ENCODE measurements around the gene GOLGA6L25. TPM values are rescaled to one million over a fixed set of nuclear protein-coding genes. Genes with fewer than 3 reads are reported as not detected.
"Not testable (repeated sequence)": the region's sequence is repeated elsewhere in the genome, so short reads cannot be mapped to it uniquely, and the experiment has no call there.

GOLGA6L25 gene, protein sequence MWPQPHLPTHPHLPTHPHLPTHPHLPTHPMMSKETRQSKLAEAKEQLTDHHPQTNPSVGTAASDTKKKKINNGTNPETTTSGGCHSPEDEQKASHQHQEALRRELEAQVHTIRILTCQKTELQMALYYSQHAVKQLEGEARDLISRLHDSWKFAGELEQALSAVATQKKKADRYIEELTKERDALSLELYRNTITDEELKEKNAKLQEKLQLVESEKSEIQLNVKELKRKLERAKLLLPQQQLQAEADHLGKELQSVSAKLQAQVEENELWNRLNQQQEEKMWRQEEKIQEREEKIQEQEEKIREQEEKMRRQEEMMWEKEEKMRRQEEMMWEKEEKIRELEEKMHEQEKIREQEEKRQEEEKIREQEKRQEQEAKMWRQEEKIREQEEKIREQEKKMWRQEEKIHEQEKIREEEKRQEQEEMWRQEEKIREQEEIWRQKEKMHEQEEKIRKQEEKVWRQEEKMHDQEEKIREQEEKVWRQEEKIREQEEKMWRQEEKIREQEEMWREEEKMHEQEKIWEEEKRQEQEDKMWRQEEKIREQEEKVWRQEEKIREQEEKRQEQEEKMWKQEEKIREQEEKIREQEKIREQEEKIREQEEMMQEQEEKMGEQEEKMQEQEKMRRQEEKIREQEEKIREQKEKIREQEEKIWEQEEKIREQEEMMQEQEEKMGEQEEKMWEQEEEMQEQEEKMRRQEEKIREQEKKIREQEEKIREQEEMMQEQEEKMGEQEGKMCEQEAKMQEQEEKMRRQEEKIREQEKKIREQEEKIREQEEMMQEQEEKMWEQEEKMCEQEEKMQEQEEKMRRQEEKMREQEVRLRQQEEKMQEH
- total RNA-seq: not detected in 2 replicates

DNA sequence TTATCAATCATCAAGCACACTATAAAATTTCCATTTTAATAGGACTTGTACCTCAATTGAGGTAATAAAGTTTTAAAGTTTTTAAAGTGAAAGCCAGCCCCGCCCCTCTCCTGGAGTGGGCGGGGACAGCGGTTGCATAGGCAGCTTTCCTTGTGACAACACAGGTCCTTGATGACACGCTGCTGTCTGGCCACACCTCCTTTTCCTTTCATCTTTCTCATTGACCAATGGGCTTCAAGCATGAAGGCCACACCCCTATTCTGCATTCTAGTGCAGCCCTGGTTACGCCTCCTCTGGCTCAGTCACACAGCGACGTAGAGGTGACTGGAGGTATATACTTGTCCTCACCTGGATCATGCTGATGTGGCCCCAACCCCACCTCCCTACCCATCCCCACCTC, at the start of gene GOLGA6L25:
Gene GOLGA6L25, plus strand, starts transcription at position 301 of the 400 bp plus-strand sequence. Its CDS starts 61 bp downstream, at position 362.
- not testable (repeated sequence) for DNase-seq (ENCODE audit: low read depth, low spot score)

DNA sequence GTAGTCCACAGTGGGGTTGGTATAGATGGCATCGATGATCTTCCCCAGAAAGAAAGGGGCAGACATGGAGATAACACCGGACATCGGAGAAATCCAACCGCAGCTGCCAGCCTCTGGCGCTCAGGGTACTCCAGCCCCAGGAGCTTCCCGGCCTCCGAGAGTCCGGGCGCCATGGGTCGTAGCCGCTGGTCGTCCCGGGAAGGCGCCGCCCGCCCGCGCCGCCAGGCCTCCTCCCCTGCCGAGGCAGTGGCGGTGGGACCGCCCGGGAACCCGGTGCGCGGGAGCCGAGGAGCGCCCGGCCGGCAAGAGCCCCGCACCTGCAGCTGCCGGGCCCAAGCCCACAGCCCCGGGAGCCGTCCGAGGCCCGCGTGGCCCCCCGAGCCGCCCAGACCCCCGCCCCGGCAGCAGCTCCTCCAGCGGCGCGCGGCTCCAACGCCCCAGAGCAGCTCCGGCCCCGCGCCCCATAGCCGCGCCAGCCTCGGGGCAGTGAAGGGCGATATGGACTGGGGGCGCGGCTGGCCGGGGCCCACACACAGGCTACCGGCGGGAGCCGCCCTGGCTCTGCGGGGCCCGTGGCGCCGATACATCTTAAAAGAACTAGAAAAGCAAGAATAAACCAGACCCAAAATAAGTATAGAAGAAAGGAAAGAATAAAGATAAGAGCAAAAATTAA, 45.0 kb upstream of the GOLGA6L25 start:
- DNase-seq (ENCODE audit: low read depth, low spot score): not testable (repeated sequence)

DNA sequence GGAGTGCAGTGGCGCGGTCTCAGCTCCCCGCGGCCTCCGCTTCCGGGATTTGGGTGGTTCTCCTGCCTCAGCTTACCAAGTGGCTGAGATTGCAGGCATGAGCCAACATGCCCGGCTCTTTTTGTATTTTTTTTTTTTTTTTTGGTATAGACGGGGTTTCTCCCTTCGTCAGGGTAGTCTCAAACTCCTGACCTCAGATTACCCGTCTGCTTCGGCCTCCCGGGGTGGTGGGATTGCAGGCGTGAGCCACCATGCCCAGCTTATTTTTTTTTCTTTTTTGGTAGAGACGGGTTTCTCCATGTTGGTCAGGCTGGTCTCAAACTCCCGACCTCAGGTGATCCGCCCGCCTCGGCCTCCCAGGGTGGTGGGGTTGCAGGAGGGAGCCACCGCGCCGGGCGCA, 39.2 kb upstream of the GOLGA6L25 start:
- DNase-seq (ENCODE audit: low read depth, low spot score): not testable (repeated sequence)

DNA sequence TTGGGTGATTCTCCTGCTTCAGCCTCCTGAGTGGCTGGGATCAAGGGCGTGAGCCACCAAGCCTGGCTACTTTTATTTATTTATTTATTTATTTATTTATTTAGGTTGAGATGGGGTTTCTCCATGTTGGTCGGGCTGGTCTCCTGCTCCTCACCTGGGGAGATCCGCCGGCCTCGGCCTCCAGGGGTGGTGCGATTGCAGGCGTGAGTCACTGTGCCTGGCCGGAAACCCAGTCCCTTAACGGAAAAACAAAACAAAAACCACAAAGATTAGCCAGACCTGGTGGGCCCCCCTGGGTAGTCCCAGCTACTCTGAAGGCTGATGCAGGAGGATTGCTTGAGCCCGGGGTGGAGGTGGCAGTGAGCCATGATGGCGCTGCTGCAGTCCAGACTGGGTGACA, 38.2 kb upstream of the GOLGA6L25 start:
- not testable (repeated sequence) for DNase-seq (ENCODE audit: low read depth, low spot score)

DNA sequence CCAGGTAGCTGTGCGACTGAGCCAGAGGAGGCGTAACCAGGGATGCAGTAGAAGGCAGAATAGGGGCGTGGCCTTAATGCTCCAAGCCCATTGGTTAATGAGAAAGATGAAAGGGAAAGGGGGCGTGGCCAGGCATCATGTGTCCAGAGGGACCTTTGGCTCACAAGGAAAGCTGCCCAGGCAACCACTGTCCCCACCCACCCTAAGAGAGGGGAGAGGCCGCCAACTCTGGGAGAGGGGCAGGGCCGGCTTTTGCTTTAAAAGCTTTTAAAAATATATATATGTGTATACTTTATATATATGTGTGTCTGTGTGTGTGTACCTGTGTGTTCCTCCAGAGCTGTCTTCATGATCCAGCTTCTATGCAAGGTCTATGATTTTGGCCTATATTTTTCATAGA, 20.4 kb upstream of the GOLGA6L25 start, which contains the start of gene GOLGA8G:
Gene GOLGA8G, minus strand, starts transcription at position 18 of the 400 bp plus-strand sequence. CDS start 62 bp downstream, outside the sequence.
- DNase-seq (ENCODE audit: low read depth, low spot score): not testable (repeated sequence)

DNA sequence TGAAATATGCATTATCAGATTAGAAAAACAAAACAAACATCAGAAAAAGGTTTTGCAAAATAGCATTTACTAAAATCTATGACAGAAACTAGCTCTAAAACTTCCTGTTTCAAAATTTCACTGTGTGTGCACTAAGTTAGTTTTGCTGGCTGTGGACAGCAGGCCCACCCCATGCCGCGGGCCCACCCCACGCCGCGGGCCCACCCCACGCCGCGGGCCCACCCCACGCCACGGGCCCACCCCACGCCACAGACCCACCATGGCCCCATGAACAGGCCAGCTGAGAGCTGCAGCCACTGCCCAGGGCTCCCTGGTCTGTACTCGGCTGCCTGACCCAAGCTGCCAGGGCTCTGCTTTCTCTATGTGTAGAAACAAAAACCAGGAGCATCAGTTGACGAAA, 20.0 kb downstream of the GOLGA6L25 start:
- DNase-seq (ENCODE audit: low read depth, low spot score): not testable (repeated sequence)

DNA sequence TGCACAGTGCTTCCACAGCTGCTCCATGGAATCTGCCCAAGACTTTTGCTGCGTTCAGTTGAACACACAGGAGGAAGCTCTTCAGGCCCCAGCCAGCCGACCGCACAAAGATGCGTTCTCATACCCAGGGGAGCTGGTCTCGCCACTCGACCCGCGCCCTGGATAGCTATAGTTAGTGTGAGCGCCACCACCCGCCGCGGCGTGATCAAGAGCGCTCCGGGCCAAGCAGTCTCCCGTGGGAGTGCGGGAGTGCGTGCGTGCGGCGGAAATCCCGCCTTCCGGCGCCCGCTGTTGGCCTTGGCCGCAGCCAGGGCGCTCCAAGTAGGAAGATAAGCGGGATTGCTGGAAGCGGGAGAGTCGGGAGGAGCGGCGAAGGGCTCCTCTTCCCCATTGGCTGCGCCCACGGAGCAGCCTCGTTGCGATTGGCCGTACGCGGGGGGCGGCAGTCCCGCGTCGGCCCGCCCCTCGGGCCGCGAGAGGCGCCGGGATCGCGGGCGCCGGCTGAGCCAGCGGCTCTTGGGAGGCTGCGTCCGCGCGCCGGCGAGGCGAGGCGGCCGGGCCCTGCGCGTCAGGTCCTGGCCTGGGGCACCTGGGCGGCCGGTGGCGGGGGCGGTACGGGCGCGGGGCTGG, 35.7 kb downstream of the GOLGA6L25 start:
- not testable (repeated sequence) for DNase-seq (ENCODE audit: low read depth, low spot score)

DNA sequence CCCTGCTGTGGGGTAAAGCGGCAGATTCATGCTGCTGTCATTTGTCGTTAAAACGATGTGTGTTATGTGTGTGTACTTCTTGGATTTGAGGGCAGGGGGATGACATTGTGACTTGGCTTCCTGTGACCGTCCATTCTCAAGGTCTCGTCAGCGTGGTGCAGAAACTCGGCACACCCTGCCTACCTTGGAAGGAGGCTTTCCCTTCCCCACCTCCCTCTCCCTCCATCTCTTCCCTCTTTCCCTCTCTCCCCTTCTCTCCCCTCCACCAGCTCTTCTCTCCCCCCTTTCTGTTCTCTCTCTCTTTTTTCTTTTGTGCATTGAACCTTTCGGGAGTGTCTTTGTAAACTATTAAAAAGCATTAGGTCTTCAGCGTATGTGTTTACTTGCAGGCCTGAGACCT, 36.4 kb downstream of the GOLGA6L25 start:
- not testable (repeated sequence) for DNase-seq (ENCODE audit: low read depth, low spot score)

DNA sequence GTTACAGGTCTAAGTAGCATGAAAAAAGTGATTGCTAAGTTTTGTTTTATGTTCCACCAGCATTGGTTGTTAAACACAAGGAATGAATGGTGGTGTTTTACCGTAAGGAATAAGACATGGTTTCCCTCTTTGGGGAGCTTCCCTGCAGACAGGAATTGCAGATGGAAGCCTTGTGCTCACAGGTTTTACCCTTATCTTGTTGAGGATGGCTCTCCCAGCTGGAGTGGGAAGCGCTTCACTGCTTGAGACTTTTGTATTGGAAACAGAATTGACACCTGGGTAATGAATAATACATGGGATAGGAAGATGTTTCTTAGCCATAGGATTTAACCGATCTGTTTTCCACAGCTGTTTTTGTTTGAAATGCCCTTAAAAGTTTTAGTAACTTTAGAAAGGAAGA, 39.0 kb downstream of the GOLGA6L25 start:
- not testable (repeated sequence) for DNase-seq (ENCODE audit: low read depth, low spot score)

DNA sequence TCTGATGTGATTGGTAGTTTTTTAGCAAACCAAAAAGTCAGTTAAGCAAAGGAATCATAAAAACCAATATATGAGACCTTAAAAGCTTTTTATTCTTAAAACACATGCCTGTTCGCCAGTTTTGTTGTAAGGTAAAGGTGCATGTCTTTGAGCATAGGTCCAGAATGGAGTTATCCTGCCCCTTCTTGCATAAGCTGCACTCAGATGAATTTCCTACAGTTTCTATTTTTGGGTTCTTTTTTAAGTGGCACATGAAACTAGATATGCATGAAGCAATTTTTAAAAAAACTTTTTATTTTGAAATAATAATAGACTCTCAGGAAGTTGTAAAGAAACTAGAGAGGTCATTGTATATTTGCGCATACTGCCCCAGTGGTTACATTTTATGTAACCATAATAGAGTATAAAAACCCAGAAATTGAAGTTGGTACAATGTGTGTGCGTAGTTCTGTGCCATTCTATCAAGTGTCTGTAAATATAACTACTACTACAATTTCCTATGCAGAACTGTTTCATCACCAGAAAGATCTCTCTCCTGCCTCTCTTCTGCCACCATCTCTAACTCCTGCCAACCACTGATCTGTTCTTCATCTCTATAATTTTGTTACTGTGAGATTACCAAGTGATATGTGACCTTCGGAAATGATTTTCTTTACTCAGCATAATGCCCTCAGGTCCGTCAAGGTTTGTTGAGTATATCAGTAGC, 40.2 kb downstream of the GOLGA6L25 start:
- DNase-seq (ENCODE audit: low read depth, low spot score): not testable (repeated sequence)

DNA sequence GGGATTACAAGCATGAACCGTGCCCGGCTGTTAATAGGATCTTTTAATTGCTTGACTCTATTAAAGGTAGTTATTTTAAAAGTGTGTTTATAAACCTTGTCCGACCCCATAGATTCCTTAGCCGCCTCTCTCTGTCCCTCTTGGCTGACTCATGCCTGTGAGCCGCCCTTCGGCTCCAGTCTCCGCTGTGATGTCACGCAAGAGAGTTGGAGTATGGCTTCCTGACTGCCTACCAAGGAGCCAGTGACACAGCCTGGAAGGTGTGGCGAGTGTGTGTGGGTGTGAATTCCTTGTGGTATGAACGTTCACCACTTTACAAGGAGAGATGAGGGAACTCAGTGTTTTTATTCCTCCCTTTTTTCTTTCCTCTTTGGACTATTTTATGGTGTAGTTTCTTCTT, 44.1 kb downstream of the GOLGA6L25 start:
- not testable (repeated sequence) for DNase-seq (ENCODE audit: low read depth, low spot score)

DNA sequence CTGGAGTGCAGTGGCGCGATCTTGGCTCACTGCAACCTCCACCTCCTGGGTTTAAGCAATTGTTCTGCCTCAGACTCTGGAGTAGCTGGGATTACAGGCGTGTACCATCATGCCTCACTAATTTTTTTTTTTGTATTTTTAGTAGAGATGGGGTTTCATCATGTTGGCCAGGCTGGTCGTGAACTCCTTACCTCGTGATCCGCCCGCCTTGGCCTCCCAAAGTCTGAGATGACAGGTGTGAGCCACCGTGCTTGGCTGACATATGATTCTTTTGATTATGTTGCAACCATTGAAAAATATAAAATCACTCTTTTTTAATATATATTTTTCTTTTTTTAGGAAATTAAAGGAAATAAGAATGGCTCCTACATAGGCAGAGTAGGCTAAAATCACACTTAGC, 44.8 kb downstream of the GOLGA6L25 start:
- DNase-seq (ENCODE audit: low read depth, low spot score): not testable (repeated sequence)

DNA sequence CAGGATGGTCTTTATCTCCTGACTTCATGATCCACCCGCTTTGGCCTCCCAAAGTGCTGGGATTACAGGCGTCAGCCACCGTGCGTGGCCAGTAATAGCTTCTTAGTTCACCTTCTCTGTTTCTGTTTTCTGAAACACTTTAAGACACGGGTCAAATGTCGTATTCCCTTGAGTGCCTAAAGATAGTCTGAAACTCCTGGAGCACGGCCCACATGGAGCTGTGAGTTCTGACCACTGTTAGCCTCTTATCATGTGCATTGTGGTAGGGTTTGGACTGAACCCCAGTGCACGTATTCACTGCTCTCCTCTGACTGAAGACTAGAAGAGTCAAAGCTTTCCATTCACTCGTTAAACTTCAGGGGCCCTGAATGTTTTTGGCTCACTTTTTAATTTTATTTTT, 48.8 kb downstream of the GOLGA6L25 start:
- DNase-seq (ENCODE audit: low read depth, low spot score): not testable (repeated sequence)

Other genes starting within 250 kb of the GOLGA6L25 start
- gene HERC2, start 231.4 kb upstream of the GOLGA6L25 start, total RNA-seq: 62.4 and 84.9 TPM in 2 replicates
- not detected in 2 replicates for gene GOLGA6L24, start 195.5 kb upstream of the GOLGA6L25 start, total RNA-seq
- not detected in 2 replicates for gene GOLGA8F, start 174.9 kb upstream of the GOLGA6L25 start, total RNA-seq
- gene GOLGA8G, start 20.6 kb upstream of the GOLGA6L25 start, total RNA-seq: not detected in 2 replicates
- 0.07 and 0.35 TPM in 2 replicates for gene GOLGA8M, start 158.9 kb downstream of the GOLGA6L25 start, total RNA-seq